Caki2 (cell line): ENCODE data around the gene SLC25A42. TPM values are rescaled to one million over a fixed set of nuclear protein-coding genes. Genes with fewer than 3 reads are reported as not detected.
"Not testable (repeated sequence)": the region's sequence is repeated elsewhere in the genome, so short reads cannot be mapped to it uniquely, and the experiment has no call there.

Experiments used
- DNase-seq: peaks from one replicate; pipeline ENCODE4 v3.0.0-alpha.2; 2015; ENCODE audit warnings: low read depth
- in situ Hi-C: cut with HindIII; loops from 2 replicates; pipeline ENCODE4 v1.10.0; 2016; ENCODE audit warnings: low sequenced_read_pairs, low pct_unique_long_range_greater_than_20kb, mixed read lengths
- total RNA-seq: library from RNA; depleted of rRNA; stranded (reverse); fragments of >200 nt; shearing (Covaris generic); gene quantifications from 2 replicates; pipeline ENCODE4 v1.2.3, GENCODE V29; 2014; ENCODE audit warnings: low replicate concordance

The SLC25A42 gene
- total RNA-seq, 1 experiment from 2014 or later = 5.1 TPM

DNA sequence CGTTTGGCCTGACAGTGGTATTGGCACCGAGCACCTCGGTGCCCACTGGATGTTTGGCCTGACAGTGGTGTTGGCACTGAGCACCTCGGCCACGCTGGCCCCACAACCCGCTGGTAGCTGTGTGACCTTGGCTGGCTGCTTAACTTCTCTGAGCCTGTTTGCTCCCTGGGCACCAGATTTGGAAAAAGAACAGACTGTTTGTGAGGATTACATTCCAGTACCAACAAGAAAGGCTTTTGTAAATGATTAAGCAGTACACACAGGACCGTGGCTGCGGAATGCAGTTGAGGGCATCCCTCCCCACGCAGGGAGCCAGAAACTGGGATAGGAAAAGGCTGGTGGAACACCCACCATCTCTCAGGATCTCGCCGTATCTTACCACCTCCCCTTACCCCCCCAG is 31.9 kb downstream of the SLC25A42 start:
- no peak for DNase-seq
- in situ Hi-C loops = no loop called here

DNA sequence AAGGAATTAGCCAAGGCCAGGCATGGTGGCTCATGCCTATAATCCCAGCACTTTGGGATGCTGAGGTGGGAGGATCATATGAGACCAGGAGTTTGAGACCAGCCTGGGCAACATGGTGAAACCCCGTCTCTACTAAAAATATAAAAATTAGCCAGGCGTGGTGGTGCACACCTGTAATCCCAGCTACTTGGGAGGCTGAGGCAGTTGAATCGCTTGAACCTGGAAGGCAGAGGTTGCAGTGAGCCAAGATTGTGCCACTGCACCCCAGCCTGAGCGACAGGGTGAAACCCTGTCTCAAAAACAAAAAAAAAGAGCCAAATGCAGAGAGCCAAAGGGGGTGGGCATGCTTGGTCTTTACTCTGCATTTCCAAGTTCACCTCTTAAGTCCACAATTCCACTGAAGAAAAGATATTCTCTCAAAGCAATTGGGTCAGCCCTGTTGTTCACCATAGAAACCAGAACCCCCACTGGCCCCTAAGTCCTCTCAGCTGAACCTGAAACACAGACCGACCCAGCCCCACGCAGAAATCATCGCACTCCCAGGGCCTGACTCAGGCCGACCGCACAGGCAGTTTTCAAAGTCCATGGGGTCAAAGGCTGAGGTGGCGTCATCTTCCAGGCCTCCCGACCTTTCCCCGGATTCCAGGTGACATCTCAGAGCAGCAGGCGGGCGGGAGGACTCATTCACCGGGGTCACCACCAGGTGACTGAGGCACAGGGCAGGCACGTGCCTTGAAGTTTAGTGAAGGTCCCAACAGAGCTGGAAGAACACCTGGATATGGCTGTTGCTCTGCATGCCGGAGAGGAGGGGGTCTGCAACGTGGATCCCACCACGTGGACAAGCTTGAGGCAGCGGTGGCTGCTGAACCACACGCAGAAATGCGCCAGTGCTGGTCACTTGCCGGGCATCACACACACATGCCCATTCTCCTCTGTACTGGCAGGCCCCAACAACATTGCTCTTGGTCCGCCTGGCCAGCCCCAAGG is 33.1 kb downstream of the SLC25A42 start:
- DNase-seq = no peak
- in situ Hi-C loops = no loop called here

DNA sequence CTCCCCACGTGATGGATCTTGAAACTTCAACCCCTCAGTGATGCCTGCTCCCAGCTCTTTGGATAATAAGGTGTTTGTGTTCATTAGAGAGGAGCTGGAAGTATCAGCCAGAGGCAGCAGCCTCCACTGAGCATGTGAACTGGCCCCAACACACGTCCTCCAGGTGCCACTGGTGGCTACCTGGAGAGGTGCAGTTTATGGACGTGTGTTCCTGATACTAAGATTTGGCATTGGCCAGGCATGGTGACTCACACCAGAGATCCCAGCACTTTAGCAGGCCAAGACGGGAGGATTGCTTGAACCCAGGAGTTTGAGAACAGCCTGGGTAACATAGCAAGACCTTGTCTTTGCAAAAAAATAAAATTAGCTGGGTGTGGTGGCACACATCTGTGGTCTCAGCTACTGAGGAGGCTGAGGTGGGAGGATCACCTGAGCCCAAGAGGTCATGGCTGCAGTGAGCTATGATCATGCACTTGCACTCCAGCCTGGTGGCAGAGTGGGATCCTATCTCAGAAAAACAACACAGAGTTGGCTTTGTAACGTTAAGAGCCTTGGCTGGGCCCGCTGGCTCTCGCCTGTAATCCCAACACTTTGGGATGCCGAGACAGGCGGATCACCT is 34.4 kb downstream of the SLC25A42 start:
- in situ Hi-C loops = no loop called here

DNA sequence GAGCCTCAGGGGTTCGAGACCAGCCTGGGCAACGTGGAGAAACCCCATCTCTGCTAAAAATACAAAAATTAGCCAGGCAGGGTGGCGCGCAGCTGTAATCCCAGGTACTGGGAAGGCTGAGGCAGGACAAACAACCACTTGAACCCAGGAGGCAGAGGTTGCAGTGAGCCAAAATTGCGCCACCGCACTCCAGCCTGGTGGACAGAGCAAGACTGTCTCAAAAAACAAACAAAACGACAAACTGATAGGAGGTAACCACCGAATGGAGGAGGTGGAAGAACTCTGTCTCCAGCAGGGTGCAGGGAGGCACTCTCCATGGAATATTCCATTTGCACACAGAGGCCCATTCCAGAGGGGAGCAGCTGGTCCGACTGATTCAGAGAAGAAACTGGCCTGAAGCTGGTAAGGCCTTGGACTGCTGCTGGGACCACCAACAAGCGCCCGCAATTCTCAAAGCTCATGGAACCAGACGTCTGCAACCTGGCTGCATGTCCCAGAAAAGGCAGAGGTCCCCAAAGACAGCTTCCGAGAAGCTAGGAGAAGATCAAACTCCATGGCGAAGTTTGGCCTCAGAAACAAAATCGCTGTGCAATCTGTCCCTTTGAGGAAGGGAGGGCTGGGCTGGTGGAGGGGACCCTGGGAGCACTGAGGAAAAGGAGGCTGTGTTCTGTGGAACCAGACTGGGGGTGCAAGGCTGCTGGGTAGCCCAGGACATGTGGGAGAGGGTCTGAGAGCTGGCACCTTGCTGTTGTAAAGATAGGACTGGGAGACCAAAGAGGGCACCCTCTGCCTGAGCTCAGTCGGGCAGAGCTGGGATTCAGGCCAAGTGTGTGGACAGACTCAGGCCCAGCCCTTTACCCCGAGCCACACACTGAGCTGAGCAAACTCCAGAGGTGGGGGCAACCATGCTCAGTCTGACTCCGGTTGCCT is 35.2 kb downstream of the SLC25A42 start:
- in situ Hi-C loops = no loop called here
- DNase-seq = no peak

More for the DNA sequence above, 34.4 kb downstream of the SLC25A42 start:
- no peak for DNase-seq

DNA sequence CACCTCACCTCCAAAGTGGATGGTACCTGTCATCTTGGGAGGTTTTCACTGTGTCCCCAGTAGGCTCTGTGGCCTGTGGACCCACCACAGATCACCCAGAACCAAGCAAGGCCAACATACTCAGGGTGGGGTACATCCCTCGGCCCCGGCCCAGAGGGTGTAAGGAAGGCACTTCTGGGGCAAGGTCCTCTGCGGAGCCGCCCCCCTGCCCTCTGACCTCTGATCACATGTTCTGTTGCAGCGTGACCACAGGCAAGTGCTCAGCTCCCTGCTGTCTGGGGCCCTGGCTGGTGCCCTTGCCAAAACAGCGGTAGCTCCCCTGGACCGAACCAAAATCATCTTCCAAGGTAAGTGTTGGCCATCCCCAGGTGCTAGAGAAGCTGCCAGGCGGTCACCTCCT is 37.7 kb downstream of the SLC25A42 start:
- no peak for DNase-seq
- in situ Hi-C loops = no loop called here

DNA sequence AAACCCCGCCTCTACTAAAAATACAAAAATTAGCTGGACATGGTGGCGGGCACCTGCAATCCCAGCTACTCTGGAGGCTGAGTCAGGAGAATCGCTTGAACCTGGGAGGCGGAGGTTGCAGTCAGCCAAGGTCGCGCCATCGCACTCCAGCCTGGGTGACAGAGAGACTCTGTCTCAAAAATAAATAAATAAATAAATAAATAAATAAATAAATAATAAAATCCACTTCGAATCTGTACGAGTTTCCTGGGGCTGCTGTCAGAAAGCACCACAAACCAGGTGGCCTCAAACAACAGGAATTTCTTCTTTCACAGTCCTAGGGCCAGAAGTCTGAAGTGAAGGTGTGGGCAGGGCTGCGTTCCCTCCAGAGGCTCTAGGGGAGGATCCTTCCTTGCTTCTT is 38.8 kb downstream of the SLC25A42 start:
- in situ Hi-C loops, DNase-seq: not testable (repeated sequence)

DNA sequence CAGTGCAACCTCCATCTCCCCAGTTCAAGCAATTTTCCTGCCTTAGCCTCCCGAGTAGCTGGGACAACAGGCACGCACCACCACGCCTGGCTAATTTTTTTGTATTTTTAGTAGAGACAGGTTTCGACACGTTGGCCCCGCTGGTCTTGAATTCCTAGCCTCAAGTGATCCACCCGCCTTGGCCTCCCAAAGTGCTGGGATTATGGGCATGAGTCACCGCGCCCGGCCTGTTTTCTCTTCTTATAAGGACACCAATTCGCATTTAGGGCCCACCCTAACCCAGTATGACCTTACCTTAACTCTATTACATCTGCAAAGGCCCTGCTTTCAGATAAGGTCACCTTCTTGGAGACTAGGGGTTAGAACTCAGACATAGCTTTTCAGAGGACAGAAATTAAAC is 39.4 kb downstream of the SLC25A42 start:
- no peak for DNase-seq
- in situ Hi-C loops = no loop called here

DNA sequence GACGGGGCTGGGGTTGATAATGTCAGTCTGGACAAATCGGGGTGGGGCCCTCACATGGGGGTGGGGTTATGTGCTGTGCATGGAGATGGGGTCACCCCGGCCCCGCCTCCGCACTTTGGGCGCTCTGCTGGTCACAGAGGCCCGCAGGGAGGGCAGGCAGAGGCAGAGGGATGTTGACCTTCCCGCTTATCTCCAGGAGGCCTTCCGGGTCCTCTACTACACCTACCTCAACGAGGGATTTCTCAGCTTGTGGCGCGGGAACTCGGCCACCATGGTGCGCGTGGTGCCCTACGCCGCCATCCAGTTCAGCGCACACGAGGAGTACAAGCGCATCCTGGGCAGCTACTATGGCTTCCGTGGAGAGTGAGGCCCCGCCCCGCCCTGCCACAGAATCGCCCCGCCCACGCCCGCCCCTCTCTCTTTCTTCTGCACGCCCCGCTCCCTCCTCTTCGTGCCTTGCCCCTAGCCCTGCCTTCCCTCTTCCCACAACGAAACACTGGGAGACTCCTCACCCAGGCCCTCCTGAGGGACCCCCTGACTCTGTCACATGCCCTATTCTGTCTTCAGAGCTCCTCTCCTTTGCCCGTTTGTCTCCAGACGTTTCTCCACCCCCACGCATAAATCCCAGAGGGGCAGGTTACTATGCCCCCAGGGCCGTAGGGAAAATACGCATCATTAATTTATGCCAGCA is 41.7 kb downstream of the SLC25A42 start:
- in situ Hi-C loops = no loop called here
- DNase-seq = peak; percentile 69

DNA sequence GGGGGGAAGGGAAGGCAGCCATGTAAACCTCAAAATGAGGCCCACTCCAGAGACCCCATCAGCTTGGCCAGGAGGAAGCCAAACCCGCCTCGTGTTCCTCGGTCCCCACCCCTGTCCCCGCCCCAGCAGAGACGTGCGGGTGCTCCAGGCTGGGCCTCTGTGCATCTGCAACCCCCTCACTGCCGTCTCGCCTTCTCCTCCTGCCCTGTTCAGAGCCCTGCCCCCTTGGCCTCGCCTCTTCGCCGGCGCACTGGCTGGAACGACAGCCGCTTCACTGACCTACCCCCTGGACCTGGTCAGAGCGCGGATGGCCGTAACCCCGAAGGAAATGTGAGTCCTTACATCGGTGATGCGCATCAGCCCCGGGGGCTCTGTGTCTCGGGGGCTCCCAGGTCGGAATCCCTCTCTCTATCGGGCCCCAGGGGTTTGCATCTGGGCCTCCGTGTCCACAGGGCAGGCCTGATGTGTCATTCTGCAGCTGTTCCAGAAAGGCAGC is 42.3 kb downstream of the SLC25A42 start:
- in situ Hi-C loops = no loop called here
- no peak for DNase-seq

DNA sequence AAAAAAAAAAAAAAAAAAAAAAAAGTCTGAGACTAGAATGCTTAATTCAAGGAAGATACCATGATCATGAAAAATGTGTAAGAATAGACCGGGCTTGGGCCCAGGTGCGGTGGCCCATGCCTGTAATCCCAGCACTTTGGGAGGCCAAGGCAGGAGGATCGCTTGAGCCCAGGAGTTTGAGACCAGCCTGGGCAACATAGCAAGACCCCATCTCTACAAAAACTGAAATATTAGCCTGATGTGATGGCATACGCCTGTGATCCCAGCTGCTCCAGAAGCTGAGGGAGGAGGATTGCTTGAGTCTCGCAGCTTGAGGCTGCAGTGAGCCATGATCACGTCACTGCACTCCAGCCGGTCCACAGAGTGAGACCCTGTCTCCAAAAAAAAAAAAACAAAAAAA is 43.1 kb downstream of the SLC25A42 start:
- DNase-seq, in situ Hi-C loops: not testable (repeated sequence)

DNA sequence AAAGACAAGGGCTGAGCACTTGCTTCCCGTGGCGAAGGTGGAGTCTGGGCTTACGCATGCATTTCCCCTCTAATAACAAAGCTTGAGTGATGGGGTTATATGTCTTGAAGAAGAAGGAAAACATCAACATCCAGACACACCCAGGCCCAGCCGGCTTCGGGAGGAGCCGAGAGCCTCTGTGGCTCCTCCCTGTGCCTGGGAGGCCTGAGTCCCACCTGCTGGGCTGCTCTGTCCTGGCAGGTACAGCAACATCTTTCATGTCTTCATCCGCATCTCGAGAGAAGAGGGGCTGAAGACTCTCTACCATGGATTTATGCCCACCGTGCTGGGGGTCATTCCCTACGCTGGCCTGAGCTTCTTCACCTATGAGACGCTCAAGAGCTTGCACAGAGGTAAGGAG is 43.9 kb downstream of the SLC25A42 start:
- DNase-seq = no peak
- in situ Hi-C loops = no loop called here

DNA sequence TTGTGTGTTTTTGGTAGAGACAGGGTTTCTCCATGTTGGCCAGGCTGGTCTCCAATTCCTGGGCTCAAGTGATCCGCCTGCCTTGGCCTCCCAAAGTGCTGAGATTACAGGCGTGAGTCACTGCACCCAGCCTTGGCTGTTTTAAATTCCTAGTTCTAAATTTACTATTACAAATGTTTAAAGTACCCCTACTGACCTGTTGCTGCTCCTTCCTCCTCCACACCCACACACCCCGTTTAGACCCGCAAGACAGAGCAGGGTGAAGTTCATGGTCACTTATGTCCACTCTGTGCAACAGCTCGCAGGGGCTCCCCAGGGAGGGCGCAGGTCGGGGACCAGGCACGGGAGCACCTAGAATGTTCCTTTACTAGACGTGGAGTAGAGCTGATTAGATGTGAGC is 45.8 kb downstream of the SLC25A42 start:
- in situ Hi-C loops = no loop called here
- no peak for DNase-seq

DNA sequence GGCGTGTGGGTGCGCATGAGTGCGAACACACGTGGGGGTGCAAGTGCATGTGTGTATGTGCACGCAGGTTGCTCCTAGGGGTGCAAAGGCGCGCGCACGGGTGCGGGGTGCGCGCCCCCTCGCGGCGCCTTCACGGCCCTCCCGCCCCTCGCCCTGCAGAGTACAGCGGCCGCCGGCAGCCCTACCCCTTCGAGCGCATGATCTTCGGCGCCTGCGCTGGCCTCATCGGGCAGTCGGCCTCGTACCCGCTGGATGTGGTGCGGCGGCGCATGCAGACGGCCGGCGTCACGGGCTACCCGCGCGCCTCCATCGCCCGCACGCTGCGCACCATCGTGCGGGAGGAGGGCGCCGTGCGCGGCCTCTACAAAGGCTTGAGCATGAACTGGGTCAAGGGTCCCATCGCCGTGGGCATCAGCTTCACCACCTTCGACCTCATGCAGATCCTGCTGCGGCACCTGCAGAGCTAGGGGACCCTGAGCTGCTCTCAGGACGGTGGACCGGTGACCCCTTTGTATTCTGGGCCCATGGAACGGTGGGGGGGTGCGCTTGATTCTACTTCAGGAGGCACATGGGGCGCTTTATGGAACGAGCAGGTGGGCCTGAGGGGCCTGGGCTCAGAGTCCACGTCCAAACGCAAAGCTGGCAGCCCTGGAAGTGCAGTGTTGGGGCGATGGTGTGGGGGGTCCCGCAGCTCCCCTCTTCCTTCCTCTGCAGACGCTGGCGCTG is 46.8 kb downstream of the SLC25A42 start:
- in situ Hi-C loops = no loop called here
- no peak for DNase-seq

DNA sequence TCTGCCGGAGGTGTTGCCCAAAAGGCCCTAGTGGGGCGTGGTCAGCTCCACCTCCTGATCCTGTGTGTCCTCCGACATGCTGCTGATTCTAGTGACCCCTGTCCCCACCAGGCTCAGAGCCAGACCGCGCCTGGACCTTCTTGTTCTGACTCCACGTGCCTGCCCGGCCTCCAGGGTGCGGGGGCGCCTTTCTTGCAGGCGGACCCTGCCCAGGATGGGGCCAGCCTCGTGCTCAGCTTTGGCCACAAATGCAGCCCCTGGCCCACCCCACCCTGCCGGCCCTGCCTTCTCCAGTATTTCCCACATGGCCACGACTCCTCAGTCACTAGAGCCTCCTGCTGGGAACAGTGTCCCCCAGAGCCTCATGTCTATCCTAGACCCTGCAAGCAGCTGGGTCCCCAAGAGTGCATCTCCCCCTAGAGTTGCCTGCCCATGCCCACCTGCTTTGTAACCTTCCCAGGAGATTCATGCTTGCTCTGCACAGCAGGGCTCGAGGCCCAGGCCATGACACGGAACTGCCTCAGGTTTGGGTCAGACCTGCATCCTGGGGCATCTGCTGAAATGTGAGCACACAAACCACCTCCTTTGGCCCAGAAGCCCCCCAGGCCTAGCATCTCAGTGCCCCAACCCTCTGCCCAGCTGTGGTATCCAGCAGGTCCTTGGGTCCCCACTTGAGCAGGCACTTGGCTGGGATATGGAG is 47.5 kb downstream of the SLC25A42 start:
- in situ Hi-C loops = no loop called here
- DNase-seq = no peak

DNA sequence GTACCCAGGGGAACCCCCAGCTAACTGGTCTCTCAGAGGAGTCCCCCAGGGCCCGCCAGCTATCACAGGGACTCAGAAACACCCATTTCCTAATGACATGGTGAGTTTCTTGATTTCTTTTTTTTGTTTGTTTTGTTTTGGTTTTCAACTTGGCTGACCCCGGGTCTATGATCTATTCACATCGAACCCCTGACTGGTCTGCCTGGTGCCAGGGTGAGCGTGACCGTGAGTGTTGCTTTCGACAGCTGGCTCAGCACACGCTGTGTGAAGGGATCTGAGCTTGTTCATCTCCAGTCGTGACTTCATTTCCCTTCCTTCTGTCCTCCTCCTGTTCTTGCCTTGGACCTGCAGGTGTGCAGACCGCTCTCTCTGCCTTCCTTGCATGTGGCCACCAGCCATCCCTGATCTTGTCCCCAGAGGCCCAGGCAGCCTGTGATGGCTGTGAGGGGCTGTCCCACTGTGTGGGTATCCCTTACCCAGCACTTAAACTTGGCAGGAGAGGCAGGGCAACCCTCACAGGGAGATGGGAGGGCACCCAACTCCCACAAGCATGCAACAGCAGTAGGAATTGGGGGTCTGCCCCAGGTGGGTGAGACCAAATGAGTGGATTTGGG is 48.3 kb downstream of the SLC25A42 start:
- in situ Hi-C loops = no loop called here
- DNase-seq = no peak

DNA sequence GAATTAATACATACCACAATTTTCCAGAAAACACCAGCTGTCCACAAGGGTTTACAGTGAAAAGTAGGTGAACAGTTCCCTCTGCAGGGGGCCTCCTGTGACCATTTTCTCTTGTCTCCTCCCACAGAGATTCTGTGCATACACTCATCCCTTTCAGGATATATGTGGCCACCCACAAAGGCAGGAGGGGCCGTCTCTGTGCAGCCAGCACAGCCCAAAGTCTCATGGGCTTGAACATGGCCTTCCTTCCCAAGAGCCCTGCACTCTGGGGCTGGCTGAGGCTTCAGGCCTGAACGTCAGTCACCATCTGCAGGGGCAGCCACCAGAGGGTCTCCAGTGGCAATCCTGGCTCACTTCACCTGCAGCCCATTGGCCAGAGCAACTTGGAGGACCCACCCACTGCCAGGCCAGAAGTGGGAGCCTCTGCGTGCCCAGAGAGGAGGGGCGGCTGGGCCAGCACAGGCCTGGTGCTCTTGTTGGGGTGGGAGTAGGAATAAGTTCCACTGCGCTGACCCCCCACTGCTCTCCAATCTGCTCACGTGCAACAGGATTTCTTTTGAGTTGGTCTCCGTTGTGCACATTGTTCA is 49.3 kb downstream of the SLC25A42 start:
- no peak for DNase-seq
- in situ Hi-C loops = no loop called here
